Ovary (tissue), 3 donors: ENCODE data around the gene MRPL39.

Experiments
- CTCF ChIP-seq, 3 donors: fragments of 450-650 bp in 2 of 3; fragments of 200-600 bp in 1 of 3; IDR thresholded peaks; one replicate each; pipeline versions ENCODE4 v1.5.1 to v1.8.0; 2016 to 2022; ENCODE audit warnings: antibody characterized with exemption in 3 of 3, mild to moderate bottlenecking in 1 of 3
- EP300 ChIP-seq: sonication (generic); formaldehyde crosslinking; IDR thresholded peaks from one replicate; pipeline ENCODE4 v1.6.1; 2017; ENCODE audit warnings: antibody characterized with exemption
- POLR2A ChIP-seq: fragments of 450-650 bp; IDR thresholded peaks from one replicate; pipeline ENCODE4 v1.6.1; 2017; ENCODE audit warnings: antibody characterized with exemption, mild to moderate bottlenecking, moderate library complexity
- donor health status: DM: no; HTN: no; CAD: no.

- TF ChIP-seq CTCF (IDR thresholded peaks at IDR 0.05) (no peak), EP300 (no peak), POLR2A (no peak)
Measured at GRCh38 chr21:25535849-25536248, 71.4 kb downstream of the MRPL39 start.
